SK-N-SH treated with all-trans-retinoic acid at 6 μM for 48 hours (cell line): ENCODE measurements around the gene UBE2R2.

Source experiments
- ARNTL ChIP-seq: fragments of 450-650 bp; formaldehyde crosslinking; IDR thresholded peaks from 2 replicates; pipeline ENCODE4 v1.5.0; 2020; ENCODE audit warnings: low read depth, mild to moderate bottlenecking, moderate library complexity, borderline replicate concordance
- BACH2 ChIP-seq: fragments of 250-450 bp; sonication (Bioruptor Pico); IDR thresholded peaks from 2 replicates; pipeline ENCODE4 v1.9.0; 2021; ENCODE audit warnings: mild to moderate bottlenecking, borderline replicate concordance
- GLIS3 ChIP-seq: fragments of 250-450 bp; sonication (Bioruptor Pico); IDR thresholded peaks from 2 replicates; pipeline ENCODE4 v1.5.0; 2020; ENCODE audit warnings: mild to moderate bottlenecking, moderate library complexity
- PPARA ChIP-seq: fragments of 250-450 bp; sonication (Bioruptor Pico); IDR thresholded peaks from 2 replicates; pipeline ENCODE4 v1.5.0; 2020; ENCODE audit warnings: mild to moderate bottlenecking, borderline replicate concordance
- RARB ChIP-seq: fragments of 250-450 bp; sonication (Bioruptor Pico); IDR thresholded peaks from 2 replicates; pipeline ENCODE4 v1.8.0; 2021; ENCODE audit warnings: mild to moderate bottlenecking, moderate library complexity
- TCF4 ChIP-seq: fragments of 250-450 bp; sonication (Bioruptor Pico); IDR thresholded peaks from 2 replicates; pipeline ENCODE4 v1.8.0; 2021; ENCODE audit warnings: mild to moderate bottlenecking, moderate library complexity, borderline replicate concordance
- ZC3H10 ChIP-seq: fragments of 250-450 bp; sonication (Bioruptor Pico); IDR thresholded peaks from 2 replicates; pipeline ENCODE4 v1.5.1; 2021; ENCODE audit warnings: mild to moderate bottlenecking, moderate library complexity
- ZFP3 ChIP-seq: fragments of 250-450 bp; sonication (Bioruptor Pico); IDR thresholded peaks from 2 replicates; pipeline ENCODE4 v1.5.0; 2020; ENCODE audit warnings: mild to moderate bottlenecking, moderate library complexity
- ZNF565 ChIP-seq: fragments of 450-650 bp; formaldehyde crosslinking; conservative IDR thresholded peaks from 2 replicates; pipeline ENCODE4 v1.5.0; 2020; ENCODE audit warnings: low read depth, mild to moderate bottlenecking, moderate library complexity
- ZNF70 ChIP-seq: fragments of 450-650 bp; formaldehyde crosslinking; IDR thresholded peaks from 2 replicates; pipeline ENCODE4 v1.5.0; 2020; ENCODE audit warnings: mild to moderate bottlenecking, moderate library complexity
- TF ChIP-seq, protein P1 (sequence below): fragments of 250-450 bp; sonication (Bioruptor Pico); IDR thresholded peaks from 2 replicates; pipeline ENCODE4 v1.5.1; 2021; ENCODE audit warnings: mild to moderate bottlenecking, moderate library complexity
- TF ChIP-seq, protein P2 (sequence below): fragments of 250-450 bp; sonication (Bioruptor Pico); IDR thresholded peaks from 2 replicates; pipeline ENCODE4 v1.8.0; 2020; ENCODE audit warnings: mild to moderate bottlenecking, moderate library complexity, borderline replicate concordance

DNA sequence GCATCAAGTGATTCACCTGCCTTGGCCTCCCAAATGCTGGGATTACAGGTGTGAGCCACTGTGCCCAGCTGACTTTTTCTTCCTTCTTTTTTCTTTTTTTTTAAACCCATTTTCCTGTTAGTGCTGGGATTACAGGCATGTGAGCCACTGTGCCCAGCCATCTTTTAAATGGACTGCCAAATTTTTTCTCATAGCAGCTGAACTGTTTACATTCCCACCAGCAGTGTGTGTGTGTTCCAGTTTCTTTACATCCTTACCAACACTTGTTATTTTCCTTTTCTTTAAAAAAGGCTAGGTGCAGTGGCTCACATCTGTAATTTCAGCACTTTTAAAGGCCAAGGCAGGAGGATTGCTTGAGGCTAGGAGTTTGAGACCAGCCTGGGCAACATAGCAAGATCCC lies 76.9 kb downstream of the UBE2R2 start:
- no peak for TF ChIP-seq ZC3H10 (CRISPR knock-in tag)
- TF ChIP-seq, protein P1, sequence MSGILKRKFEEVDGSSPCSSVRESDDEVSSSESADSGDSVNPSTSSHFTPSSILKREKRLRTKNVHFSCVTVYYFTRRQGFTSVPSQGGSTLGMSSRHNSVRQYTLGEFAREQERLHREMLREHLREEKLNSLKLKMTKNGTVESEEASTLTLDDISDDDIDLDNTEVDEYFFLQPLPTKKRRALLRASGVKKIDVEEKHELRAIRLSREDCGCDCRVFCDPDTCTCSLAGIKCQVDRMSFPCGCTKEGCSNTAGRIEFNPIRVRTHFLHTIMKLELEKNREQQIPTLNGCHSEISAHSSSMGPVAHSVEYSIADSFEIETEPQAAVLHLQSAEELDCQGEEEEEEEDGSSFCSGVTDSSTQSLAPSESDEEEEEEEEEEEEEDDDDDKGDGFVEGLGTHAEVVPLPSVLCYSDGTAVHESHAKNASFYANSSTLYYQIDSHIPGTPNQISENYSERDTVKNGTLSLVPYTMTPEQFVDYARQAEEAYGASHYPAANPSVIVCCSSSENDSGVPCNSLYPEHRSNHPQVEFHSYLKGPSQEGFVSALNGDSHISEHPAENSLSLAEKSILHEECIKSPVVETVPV (CRISPR knock-in tag) = no peak
- TF ChIP-seq RARB (CRISPR knock-in tag) = no peak
- TF ChIP-seq TCF4 = no peak
- TF ChIP-seq, protein P2, sequence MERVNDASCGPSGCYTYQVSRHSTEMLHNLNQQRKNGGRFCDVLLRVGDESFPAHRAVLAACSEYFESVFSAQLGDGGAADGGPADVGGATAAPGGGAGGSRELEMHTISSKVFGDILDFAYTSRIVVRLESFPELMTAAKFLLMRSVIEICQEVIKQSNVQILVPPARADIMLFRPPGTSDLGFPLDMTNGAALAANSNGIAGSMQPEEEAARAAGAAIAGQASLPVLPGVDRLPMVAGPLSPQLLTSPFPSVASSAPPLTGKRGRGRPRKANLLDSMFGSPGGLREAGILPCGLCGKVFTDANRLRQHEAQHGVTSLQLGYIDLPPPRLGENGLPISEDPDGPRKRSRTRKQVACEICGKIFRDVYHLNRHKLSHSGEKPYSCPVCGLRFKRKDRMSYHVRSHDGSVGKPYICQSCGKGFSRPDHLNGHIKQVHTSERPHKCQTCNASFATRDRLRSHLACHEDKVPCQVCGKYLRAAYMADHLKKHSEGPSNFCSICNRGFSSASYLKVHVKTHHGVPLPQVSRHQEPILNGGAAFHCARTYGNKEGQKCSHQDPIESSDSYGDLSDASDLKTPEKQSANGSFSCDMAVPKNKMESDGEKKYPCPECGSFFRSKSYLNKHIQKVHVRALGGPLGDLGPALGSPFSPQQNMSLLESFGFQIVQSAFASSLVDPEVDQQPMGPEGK = no peak
- no peak for TF ChIP-seq ZNF565 (CRISPR knock-in tag)
- TF ChIP-seq GLIS3 (CRISPR knock-in tag) = no peak
- no peak for TF ChIP-seq BACH2 (CRISPR knock-in tag)
- TF ChIP-seq PPARA (CRISPR knock-in tag) = no peak
- no peak for TF ChIP-seq ZFP3
- no peak for TF ChIP-seq ZNF70
- no peak for TF ChIP-seq ARNTL
